ENCODE measurements around the gene MED25. TPM values are rescaled to one million over a fixed set of nuclear protein-coding genes. Genes with fewer than 3 reads are reported as not detected.

Gene MED25
- polyA plus RNA-seq, 2 of the 4 experiments (the other 2 are of a cell fraction) = 20.4 to 40.1 TPM

DNA sequence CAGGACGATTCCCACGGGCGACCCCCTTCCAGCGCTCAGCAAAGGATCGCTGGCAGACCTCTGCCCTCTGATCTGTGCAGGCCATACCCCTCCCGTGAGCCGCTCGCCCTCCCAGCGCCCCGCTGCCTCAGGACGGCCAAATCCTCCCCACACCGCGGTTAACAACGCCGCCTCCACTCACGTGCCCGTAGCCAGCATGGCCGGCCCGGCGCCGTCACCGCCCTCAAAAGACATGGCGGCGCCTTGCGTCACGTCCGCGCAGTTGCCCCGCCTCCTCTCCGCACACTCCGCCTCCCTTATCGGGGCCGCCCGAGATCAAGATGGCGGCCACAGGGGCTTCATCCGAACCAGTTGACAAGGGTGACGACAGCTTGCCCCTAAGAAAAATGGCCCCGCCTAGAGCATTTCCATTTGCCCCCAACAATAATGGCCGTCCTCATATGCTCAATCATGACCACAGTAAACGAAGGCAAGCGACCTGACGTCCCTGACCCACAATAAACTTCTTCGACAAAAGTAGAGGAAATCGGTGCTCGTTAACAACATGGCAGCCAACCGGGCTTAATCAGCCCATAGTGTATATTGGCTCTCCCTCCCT, 58.4 kb downstream of the MED25 start (continued):
- 0 out of 2 replicates have a peak, but pooled peaks have one; percentile 13 for TF ChIP-seq RFX5 (IDR thresholded peaks at IDR 0.05)
- TF ChIP-seq, protein P1, sequence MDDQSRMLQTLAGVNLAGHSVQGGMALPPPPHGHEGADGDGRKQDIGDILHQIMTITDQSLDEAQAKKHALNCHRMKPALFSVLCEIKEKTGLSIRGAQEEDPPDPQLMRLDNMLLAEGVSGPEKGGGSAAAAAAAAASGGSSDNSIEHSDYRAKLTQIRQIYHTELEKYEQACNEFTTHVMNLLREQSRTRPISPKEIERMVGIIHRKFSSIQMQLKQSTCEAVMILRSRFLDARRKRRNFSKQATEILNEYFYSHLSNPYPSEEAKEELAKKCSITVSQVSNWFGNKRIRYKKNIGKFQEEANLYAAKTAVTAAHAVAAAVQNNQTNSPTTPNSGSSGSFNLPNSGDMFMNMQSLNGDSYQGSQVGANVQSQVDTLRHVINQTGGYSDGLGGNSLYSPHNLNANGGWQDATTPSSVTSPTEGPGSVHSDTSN (IDR thresholded peaks at IDR 0.05) = peak; percentile 9; the same call in 1 of the 2 replicates

DNA sequence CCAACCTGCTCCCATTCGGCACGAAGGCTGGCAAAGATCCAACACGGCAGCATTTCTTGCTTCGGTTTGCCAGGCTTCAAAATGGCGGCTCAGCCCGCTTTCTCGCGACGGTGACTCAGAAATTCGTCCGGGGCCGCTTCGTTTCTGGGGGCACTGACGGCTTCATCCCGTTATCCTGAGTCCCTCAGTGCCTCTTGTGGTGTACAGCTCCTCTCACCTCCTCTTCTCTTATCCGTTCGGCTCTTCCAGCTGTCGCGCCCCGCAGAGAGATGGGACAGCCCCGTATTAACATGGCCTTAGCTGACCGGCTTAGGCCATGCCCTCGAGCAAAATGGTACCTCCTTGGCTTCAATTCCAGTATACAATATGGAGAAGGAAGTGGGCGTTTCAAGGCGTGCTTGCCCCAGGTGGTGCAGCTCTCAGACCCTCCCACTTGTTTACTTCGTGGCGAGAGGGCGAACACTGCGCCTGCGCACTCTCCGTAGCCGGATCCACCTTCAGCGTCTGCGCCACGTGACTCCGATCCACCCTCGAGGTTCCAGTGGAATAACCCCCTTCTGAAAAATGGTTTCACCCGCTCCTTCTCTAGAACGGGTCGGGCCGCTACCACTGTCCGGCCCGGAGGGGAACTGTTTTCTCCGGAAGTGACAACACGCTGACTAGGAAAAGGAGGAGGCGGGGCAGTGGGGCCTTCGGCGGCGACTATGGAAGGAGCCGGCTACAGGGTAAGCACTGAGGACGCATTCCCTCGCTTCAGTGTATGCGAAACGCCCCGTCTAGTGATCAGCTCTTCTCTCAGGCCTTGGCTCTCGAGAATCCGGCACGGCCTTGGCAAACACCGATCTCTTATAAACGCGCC, 59.2 kb downstream of the MED25 start, which contains the start of the genes AKT1S1 and TBC1D17:
AKT1S1 (minus strand) TSS at position 336 of the 859 bp plus-strand sequence. CDS start 4,060 bp downstream, outside the sequence.
TBC1D17 (plus strand) TSS at position 683 of the 859 bp plus-strand sequence; CDS start at position 705, 22 bp downstream.
- Histone ChIP-seq H3K4me2 (peak within 1 kb of the TSS; percentile 90), H3K9me3 (no peaks in the 10 kb centered on the region; the same call in 2 of the 3 replicates), H3K4me1 (peaks cover 21% of the 10 kb centered on the region), H3K4me3 (peak within 1 kb of the TSS; percentile 95), H3K27ac (peak within 1 kb of the TSS; percentile 98 to 99)
- under 1% methylated on average over 61 of the region's 61 CpGs for WGBS (ENCODE audit: missing lambda C conversion rate)
- ChIA-PET POLR2A (interaction anchor here (0.5 to 2.6 kb wide), 15 partner anchors 9 to 1049 kb away, joined by 3 to 36 read pairs (median 4); partner anchors contain the start of genes AP2A1, ATF5, MED25 and NUP62), CTCF (interaction anchor here (1.7 kb wide), 1 partner anchor 13 kb away, joined by 7 read pairs; no protein-coding TSS in a partner anchor)
- DNase-seq (ENCODE audit: low read depth in 1 of 2, low spot score in 1 of 2) (peak; percentile 100), ATAC-seq (peak; percentile 66 to 82), FAIRE-seq (peak; percentile 100)
- no peak for TF ChIP-seq TP53 (CRISPR knock-in tag; IDR thresholded peaks at IDR 0.05)
- TF ChIP-seq, protein P2, sequence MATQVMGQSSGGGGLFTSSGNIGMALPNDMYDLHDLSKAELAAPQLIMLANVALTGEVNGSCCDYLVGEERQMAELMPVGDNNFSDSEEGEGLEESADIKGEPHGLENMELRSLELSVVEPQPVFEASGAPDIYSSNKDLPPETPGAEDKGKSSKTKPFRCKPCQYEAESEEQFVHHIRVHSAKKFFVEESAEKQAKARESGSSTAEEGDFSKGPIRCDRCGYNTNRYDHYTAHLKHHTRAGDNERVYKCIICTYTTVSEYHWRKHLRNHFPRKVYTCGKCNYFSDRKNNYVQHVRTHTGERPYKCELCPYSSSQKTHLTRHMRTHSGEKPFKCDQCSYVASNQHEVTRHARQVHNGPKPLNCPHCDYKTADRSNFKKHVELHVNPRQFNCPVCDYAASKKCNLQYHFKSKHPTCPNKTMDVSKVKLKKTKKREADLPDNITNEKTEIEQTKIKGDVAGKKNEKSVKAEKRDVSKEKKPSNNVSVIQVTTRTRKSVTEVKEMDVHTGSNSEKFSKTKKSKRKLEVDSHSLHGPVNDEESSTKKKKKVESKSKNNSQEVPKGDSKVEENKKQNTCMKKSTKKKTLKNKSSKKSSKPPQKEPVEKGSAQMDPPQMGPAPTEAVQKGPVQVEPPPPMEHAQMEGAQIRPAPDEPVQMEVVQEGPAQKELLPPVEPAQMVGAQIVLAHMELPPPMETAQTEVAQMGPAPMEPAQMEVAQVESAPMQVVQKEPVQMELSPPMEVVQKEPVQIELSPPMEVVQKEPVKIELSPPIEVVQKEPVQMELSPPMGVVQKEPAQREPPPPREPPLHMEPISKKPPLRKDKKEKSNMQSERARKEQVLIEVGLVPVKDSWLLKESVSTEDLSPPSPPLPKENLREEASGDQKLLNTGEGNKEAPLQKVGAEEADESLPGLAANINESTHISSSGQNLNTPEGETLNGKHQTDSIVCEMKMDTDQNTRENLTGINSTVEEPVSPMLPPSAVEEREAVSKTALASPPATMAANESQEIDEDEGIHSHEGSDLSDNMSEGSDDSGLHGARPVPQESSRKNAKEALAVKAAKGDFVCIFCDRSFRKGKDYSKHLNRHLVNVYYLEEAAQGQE (IDR thresholded peaks at IDR 0.05) = peak; percentile 76
- TF ChIP-seq RAD21 (conservative IDR thresholded peaks at IDR 0.05 in 1 of 2, IDR thresholded peaks at IDR 0.05 in 1 of 2) = no peak
- peak; percentile 79; the same call in 1 of the 2 replicates for TF ChIP-seq GATA3 (IDR thresholded peaks at IDR 0.05; ENCODE audit: borderline replicate concordance)
- TF ChIP-seq NPAS2 (CRISPR knock-in tag; IDR thresholded peaks at IDR 0.05; ENCODE audit: borderline replicate concordance) = peak; percentile 75
- TF ChIP-seq RARB (CRISPR knock-in tag; IDR thresholded peaks at IDR 0.05) = 0 out of 2 replicates have a peak, but pooled peaks have one; percentile 14
- TF ChIP-seq, protein P3, sequence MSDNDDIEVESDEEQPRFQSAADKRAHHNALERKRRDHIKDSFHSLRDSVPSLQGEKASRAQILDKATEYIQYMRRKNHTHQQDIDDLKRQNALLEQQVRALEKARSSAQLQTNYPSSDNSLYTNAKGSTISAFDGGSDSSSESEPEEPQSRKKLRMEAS (IDR thresholded peaks at IDR 0.05) = peak; percentile 98
- TF ChIP-seq SMC3 (IDR thresholded peaks at IDR 0.05) = no peak
- no peak for TF ChIP-seq RCOR1 (IDR thresholded peaks at IDR 0.05; ENCODE audit: low read depth, low read length)
- no peak for TF ChIP-seq ZNF302 (CRISPR knock-in tag; IDR thresholded peaks at IDR 0.05)
- peak; percentile 70 for TF ChIP-seq POLR2A (IDR thresholded peaks at IDR 0.05; ENCODE audit: low read length)
- TF ChIP-seq FOSB (CRISPR knock-in tag; IDR thresholded peaks at IDR 0.05) = 0 out of 2 replicates have a peak, but pooled peaks have one; percentile 36
- TF ChIP-seq, protein P4, sequence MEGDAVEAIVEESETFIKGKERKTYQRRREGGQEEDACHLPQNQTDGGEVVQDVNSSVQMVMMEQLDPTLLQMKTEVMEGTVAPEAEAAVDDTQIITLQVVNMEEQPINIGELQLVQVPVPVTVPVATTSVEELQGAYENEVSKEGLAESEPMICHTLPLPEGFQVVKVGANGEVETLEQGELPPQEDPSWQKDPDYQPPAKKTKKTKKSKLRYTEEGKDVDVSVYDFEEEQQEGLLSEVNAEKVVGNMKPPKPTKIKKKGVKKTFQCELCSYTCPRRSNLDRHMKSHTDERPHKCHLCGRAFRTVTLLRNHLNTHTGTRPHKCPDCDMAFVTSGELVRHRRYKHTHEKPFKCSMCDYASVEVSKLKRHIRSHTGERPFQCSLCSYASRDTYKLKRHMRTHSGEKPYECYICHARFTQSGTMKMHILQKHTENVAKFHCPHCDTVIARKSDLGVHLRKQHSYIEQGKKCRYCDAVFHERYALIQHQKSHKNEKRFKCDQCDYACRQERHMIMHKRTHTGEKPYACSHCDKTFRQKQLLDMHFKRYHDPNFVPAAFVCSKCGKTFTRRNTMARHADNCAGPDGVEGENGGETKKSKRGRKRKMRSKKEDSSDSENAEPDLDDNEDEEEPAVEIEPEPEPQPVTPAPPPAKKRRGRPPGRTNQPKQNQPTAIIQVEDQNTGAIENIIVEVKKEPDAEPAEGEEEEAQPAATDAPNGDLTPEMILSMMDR (IDR thresholded peaks at IDR 0.05) = no peak
- TF ChIP-seq NFE2L2 (conservative IDR thresholded peaks at IDR 0.05; ENCODE audit: low read length) = no peak; the same call in 1 of the 2 replicates
- no peak; the same call in 1 of the 2 replicates for TF ChIP-seq EHF (CRISPR knock-in tag; IDR thresholded peaks at IDR 0.05)
- TF ChIP-seq ESRRA (IDR thresholded peaks at IDR 0.05; ENCODE audit: borderline replicate concordance, low read length) = no peak
- TF ChIP-seq KDM5A (IDR thresholded peaks at IDR 0.05) = no peak; the same call in 1 of the 2 replicates
- no peak for TF ChIP-seq ZFP36 (IDR thresholded peaks at IDR 0.05; ENCODE audit: borderline replicate concordance, partially characterized antibody)
- no peak for TF ChIP-seq CBX2 (IDR thresholded peaks at IDR 0.05; ENCODE audit: borderline replicate concordance, low read depth)
- TF ChIP-seq, protein P5, sequence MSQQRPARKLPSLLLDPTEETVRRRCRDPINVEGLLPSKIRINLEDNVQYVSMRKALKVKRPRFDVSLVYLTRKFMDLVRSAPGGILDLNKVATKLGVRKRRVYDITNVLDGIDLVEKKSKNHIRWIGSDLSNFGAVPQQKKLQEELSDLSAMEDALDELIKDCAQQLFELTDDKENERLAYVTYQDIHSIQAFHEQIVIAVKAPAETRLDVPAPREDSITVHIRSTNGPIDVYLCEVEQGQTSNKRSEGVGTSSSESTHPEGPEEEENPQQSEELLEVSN (IDR thresholded peaks at IDR 0.05; ENCODE audit: borderline replicate concordance, low read depth) = 0 out of 2 replicates have a peak, but pooled peaks have one; percentile 23
- no peak for TF ChIP-seq MAZ (IDR thresholded peaks at IDR 0.05; ENCODE audit: borderline replicate concordance, low read depth, low read length)
- TF ChIP-seq HOXB5 (CRISPR knock-in tag; IDR thresholded peaks at IDR 0.05) = 0 out of 2 replicates have a peak, but pooled peaks have one; percentile 19
- TF ChIP-seq, protein P6, sequence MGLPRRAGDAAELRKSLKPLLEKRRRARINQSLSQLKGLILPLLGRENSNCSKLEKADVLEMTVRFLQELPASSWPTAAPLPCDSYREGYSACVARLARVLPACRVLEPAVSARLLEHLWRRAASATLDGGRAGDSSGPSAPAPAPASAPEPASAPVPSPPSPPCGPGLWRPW (IDR thresholded peaks at IDR 0.05) = no peak
- TF ChIP-seq, protein P7, sequence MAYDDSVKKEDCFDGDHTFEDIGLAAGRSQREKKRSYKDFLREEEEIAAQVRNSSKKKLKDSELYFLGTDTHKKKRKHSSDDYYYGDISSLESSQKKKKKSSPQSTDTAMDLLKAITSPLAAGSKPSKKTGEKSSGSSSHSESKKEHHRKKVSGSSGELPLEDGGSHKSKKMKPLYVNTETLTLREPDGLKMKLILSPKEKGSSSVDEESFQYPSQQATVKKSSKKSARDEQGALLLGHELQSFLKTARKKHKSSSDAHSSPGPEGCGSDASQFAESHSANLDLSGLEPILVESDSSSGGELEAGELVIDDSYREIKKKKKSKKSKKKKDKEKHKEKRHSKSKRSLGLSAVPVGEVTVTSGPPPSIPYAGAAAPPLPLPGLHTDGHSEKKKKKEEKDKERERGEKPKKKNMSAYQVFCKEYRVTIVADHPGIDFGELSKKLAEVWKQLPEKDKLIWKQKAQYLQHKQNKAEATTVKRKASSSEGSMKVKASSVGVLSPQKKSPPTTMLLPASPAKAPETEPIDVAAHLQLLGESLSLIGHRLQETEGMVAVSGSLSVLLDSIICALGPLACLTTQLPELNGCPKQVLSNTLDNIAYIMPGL (CRISPR knock-in tag; IDR thresholded peaks at IDR 0.05; ENCODE audit: borderline replicate concordance) = no peak

Measured in A549 (cell line).